Smooth muscle cell (in vitro differentiated cells): ENCODE measurements around the gene SLC35A4. TPM values are rescaled to one million over a fixed set of nuclear protein-coding genes. Genes with fewer than 3 reads are reported as not detected.

ENCODE experiments used
- DNase-seq: peaks from one replicate; lab custom pipeline; 2025; ENCODE audit not compliant: unreplicated experiment; lab: John Stamatoyannopoulos, UW
- H2AFZ ChIP-seq: fragments of 200-600 bp; sonication (generic); 2 replicates; pipeline ENCODE4 v1.6.0; 2016; ENCODE audit warnings: antibody characterized with exemption, low read depth, mild to moderate bottlenecking
- H3F3A ChIP-seq: fragments of 200-600 bp; sonication (generic); 2 replicates; pipeline ENCODE4 v1.6.0; 2017; ENCODE audit warnings: antibody characterized with exemption, low read depth
- H3K27ac ChIP-seq: fragments of 200-600 bp; sonication (generic); 2 replicates; pipeline ENCODE4 v1.5.1; 2016; ENCODE audit warnings: low read depth, mild to moderate bottlenecking
- H3K27me3 ChIP-seq: fragments of 200-600 bp; sonication (generic); 2 replicates; pipeline ENCODE4 v1.6.1; 2016; ENCODE audit warnings: low read depth, mild to moderate bottlenecking
- H3K36me3 ChIP-seq: fragments of 200-600 bp; sonication (generic); 2 replicates; pipeline ENCODE4 v1.5.1; 2016; ENCODE audit warnings: low read depth
- H3K4me1 ChIP-seq: fragments of 200-600 bp; sonication (generic); 2 replicates; pipeline ENCODE4 v1.5.1; 2016; ENCODE audit warnings: low read depth
- H3K4me2 ChIP-seq: fragments of 200-600 bp; sonication (generic); 2 replicates; pipeline ENCODE4 v1.6.0; 2016; ENCODE audit warnings: mild to moderate bottlenecking
- H3K4me3 ChIP-seq: fragments of 200-600 bp; sonication (generic); 2 replicates; pipeline ENCODE4 v1.5.1; 2016; ENCODE audit warnings: mild to moderate bottlenecking
- H3K79me2 ChIP-seq: fragments of 200-600 bp; sonication (generic); 2 replicates; pipeline ENCODE4 v1.6.0; 2016; ENCODE audit warnings: low read depth, mild to moderate bottlenecking
- H3K9ac ChIP-seq: fragments of 200-600 bp; sonication (generic); 2 replicates; pipeline ENCODE4 v1.6.0; 2016; ENCODE audit warnings: low read depth
- H3K9me3 ChIP-seq: fragments of 200-600 bp; sonication (generic); replicated peaks from 2 replicates; pipeline ENCODE4 v1.5.1; 2016; ENCODE audit warnings: low read depth
- H4K20me1 ChIP-seq: fragments of 200-600 bp; sonication (generic); 2 replicates; pipeline ENCODE4 v1.6.0; 2016; ENCODE audit warnings: low read depth
- CTCF ChIP-seq: fragments of 200-600 bp; sonication (generic); IDR thresholded peaks from 2 replicates; pipeline ENCODE4 v1.5.1; 2017; ENCODE audit warnings: borderline replicate concordance, mild to moderate bottlenecking, antibody characterized with exemption; ENCODE audit not compliant: insufficient read depth, poor library complexity, severe bottlenecking
- WGBS: methylation state at CpG from one replicate; pipeline ENCODE4 v1.1.7; 2016; ENCODE audit warnings: low lambda C conversion rate; 5-methylcytosine and 5-hydroxymethylcytosine counted together
- polyA plus RNA-seq: library from polyadenylated mRNA; unstranded; fragments of >200 nt; fragmentation: Nextera tagmentation; extraction: Ambion mirVana; gene quantifications from 2 replicates; pipeline ENCODE4 v1.2.1, GENCODE V29; 2016
- total RNA-seq: library from RNA; depleted of rRNA; stranded (reverse); fragments of >200 nt; gene quantifications from 2 replicates; pipeline ENCODE4 v1.2.3, GENCODE V29; 2014

Gene SLC35A4
- total and polyA plus RNA-seq, 2 experiments from 2014 or later: 42.7 to 82.9 TPM

- H3K4me3 ChIP-seq: peak within 1 kb of the TSS; percentile 51
- H4K20me1 ChIP-seq: peaks cover 47% of the 10 kb centered on the region
- no peaks in the 10 kb centered on the region for H3K9me3 ChIP-seq
- H3K9ac ChIP-seq: peak within 1 kb of the TSS; percentile 60
- WGBS: 4% methylated on average over 51 of the region's 52 CpGs
- TF ChIP-seq CTCF: peak; percentile 44
- peak; percentile 74 for DNase-seq
- peaks cover 15% of the 10 kb centered on the region for H3K4me1 ChIP-seq
- peaks cover 15% of the 10 kb centered on the region for H3F3A ChIP-seq
- peaks cover 2% of the 10 kb centered on the region for H3K79me2 ChIP-seq
- no peaks in the 10 kb centered on the region for H3K36me3 ChIP-seq
- peak within 1 kb of the TSS; percentile 82 for H3K27ac ChIP-seq
- peak within 1 kb of the TSS; percentile 89 for H3K4me2 ChIP-seq
- H2AFZ ChIP-seq: no peak within 1 kb of the TSS
- no peaks in the 10 kb centered on the region for H3K27me3 ChIP-seq
These were observed 16.9 kb upstream of the SLC35A4 start, which contains the start of gene EIF4EBP3 for GRCh38 chr5:140547508-140548299. Gene EIF4EBP3, plus strand, starts transcription at chr5:140547662. Its CDS starts 76 bp downstream, at chr5:140547738.

GRCh38 chr5:140548300-140548688 lies 16.3 kb upstream of the SLC35A4 start:
- H3K4me3 ChIP-seq: peak overlapping the region; percentile 51
- H3K27me3 ChIP-seq: no peaks in the 10 kb centered on the region
- TF ChIP-seq CTCF: no peak
- peak overlapping the region; percentile 82 for H3K27ac ChIP-seq
- peaks cover 53% of the 10 kb centered on the region for H4K20me1 ChIP-seq
- no peaks in the 10 kb centered on the region for H3K36me3 ChIP-seq
- DNase-seq: no peak
- 30% methylated on average over 5 of the region's 5 CpGs for WGBS
- H2AFZ ChIP-seq: no peak overlapping the region
- peaks cover 15% of the 10 kb centered on the region for H3F3A ChIP-seq
- H3K79me2 ChIP-seq: peaks cover 8% of the 10 kb centered on the region
- peaks cover 15% of the 10 kb centered on the region for H3K4me1 ChIP-seq
- H3K9me3 ChIP-seq: no peaks in the 10 kb centered on the region
- H3K4me2 ChIP-seq: peak overlapping the region; percentile 89
- peak overlapping the region; percentile 60 for H3K9ac ChIP-seq

DNA sequence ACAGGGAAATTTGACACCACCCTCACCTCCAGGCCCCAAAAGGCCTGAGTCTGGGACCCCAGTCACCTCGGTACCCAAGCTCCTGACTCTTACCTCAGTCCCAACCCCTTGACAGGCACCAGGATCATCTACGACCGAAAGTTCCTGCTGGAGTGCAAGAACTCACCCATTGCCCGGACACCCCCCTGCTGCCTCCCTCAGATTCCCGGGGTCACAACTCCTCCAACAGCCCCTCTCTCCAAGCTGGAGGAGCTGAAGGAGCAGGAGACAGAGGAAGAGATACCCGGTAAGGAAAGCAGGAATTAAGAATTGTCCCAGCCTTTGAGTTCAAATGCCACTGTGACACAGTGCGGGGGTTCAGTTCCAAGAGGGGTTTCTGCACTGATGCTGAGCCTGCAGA lies 15.8 kb upstream of the SLC35A4 start:
- no peak for TF ChIP-seq CTCF
- H2AFZ ChIP-seq: no peak overlapping the region
- H3K36me3 ChIP-seq: no peaks in the 10 kb centered on the region
- 93% methylated on average over 7 of the region's 7 CpGs for WGBS
- H3K27ac ChIP-seq: peak overlapping the region; percentile 82
- H3K4me1 ChIP-seq: peaks cover 15% of the 10 kb centered on the region
- DNase-seq: no peak
- H3K79me2 ChIP-seq: peaks cover 13% of the 10 kb centered on the region
- H3K4me3 ChIP-seq: no peak overlapping the region
- H3K4me2 ChIP-seq: peak overlapping the region; percentile 89
- H4K20me1 ChIP-seq: peaks cover 58% of the 10 kb centered on the region
- no peaks in the 10 kb centered on the region for H3K27me3 ChIP-seq
- H3K9ac ChIP-seq: no peak overlapping the region
- H3F3A ChIP-seq: peaks cover 15% of the 10 kb centered on the region
- no peaks in the 10 kb centered on the region for H3K9me3 ChIP-seq
